GM12878 (cell line): Measurements from ENCODE around the gene RGS6. TPM values are rescaled to one million over a fixed set of nuclear protein-coding genes. Genes with fewer than 3 reads are reported as not detected.

Experiments used
- ATAC-seq: fragments of 200-7000 bp; cut with Tn5 transposase; 3 replicates; pipeline ENCODE4 v1.9.1; 2020; ENCODE audit warnings: mild to moderate bottlenecking, moderate library complexity
- BruUV-seq: library from RNA; stranded (reverse); fragments of 400-500 nt; replicated peaks from 2 replicates; lab custom pipeline; 2021; lab: Mats Ljungman, UMichigan
- CTCF ChIA-PET: fragments of 300-600 bp; sonication (Branson Sonifier 250); formaldehyde crosslinking; extraction: SDS; loops from one replicate; lab custom pipeline; 2021; ENCODE audit warnings: inconsistent platforms; lab: Yijun Ruan, JAX
- POLR2A ChIA-PET: fragments of 350-600 bp; formaldehyde crosslinking; extraction: SDS; loops from one replicate; lab custom pipeline; 2021; ENCODE audit warnings: inconsistent platforms; lab: Charles Lee
- RAD21 ChIA-PET: fragments of 300-600 bp; sonication (Branson Sonifier 250); formaldehyde crosslinking; loops from one replicate; lab custom pipeline; 2023; ENCODE audit warnings: antibody characterized with exemption; ENCODE audit not compliant: unreplicated experiment; lab: Charles Lee
- SMC1A ChIA-PET: fragments of 300-600 bp; sonication (Branson Sonifier 250); formaldehyde crosslinking; loops from one replicate; lab custom pipeline; 2023; ENCODE audit not compliant: unreplicated experiment, uncharacterized antibody; lab: Charles Lee
- DNase-seq: peaks from one replicate; pipeline ENCODE4 v3.0.0-alpha.2; 2011; ENCODE audit warnings: low read depth, low spot score
- FAIRE-seq: peaks from 3 replicates; lab custom pipeline; 2011; peaks lifted over from hg19 to GRCh38; lab: Jason Lieb, UNC
- H2AFZ ChIP-seq: 2 replicates; pipeline ENCODE4 v1.6.0; 2011; ENCODE audit warnings: low read depth, low read length, control low read depth; ENCODE audit not compliant: control insufficient read depth
- H3K27ac ChIP-seq: 2 replicates; pipeline ENCODE4 v1.5.1; 2011; ENCODE audit warnings: control low read depth; ENCODE audit not compliant: control insufficient read depth, insufficient read depth
- H3K27me3 ChIP-seq, 2 experiments: replicated peaks in 1 of 2; 2 replicates each; pipeline versions ENCODE4 v1.6.0 to v1.6.1; 2011; ENCODE audit warnings: low read length in 1 of 2; ENCODE audit not compliant: control insufficient read depth in 2 of 2, insufficient read depth in 2 of 2
- H3K36me3 ChIP-seq, 2 experiments: 2 replicates each; pipeline ENCODE4 v1.5.1; 2011; ENCODE audit warnings: low read length in 1 of 2; ENCODE audit not compliant: control insufficient read depth in 2 of 2, insufficient read depth in 2 of 2
- H3K4me1 ChIP-seq: 2 replicates; pipeline ENCODE4 v1.6.1; 2011; ENCODE audit warnings: mild to moderate bottlenecking, low read length, moderate library complexity, mixed read lengths; ENCODE audit not compliant: control insufficient read depth, insufficient read depth
- H3K4me2 ChIP-seq: 2 replicates; pipeline ENCODE4 v1.6.0; 2011; ENCODE audit warnings: control low read depth; ENCODE audit not compliant: control insufficient read depth, insufficient read depth
- H3K4me3 ChIP-seq: fragments of 200-600 bp; sonication (generic); 2 replicates; pipeline ENCODE4 v1.5.1; 2016
- H3K79me2 ChIP-seq: 2 replicates; pipeline ENCODE4 v1.6.0; 2011; ENCODE audit warnings: low read length; ENCODE audit not compliant: control insufficient read depth, insufficient read depth
- H3K9ac ChIP-seq: 2 replicates; pipeline ENCODE4 v1.8.0; 2011; ENCODE audit warnings: low read length, control low read depth, mixed read lengths; ENCODE audit not compliant: control insufficient read depth, insufficient read depth
- H3K9me3 ChIP-seq: replicated peaks from 3 replicates; pipeline ENCODE4 v1.5.1; 2011; ENCODE audit warnings: mild to moderate bottlenecking, low read length; ENCODE audit not compliant: control insufficient read depth, insufficient read depth
- H4K20me1 ChIP-seq: 2 replicates; pipeline ENCODE4 v1.6.0; 2011; ENCODE audit not compliant: control insufficient read depth, insufficient read depth
- EGR1 ChIP-seq, 2 experiments: IDR thresholded peaks; 1 replicate in 1 of 2; 2 replicates in 1 of 2; pipeline ENCODE4 v1.6.1; 2011 to 2012; ENCODE audit warnings: low read depth in 2 of 2, low read length in 2 of 2, borderline replicate concordance in 1 of 2, mild to moderate bottlenecking in 1 of 2, moderate library complexity in 1 of 2
- FOXM1 ChIP-seq: IDR thresholded peaks from 2 replicates; pipeline ENCODE4 v1.6.1; 2012; ENCODE audit warnings: low read depth, mild to moderate bottlenecking, inconsistent platforms, low read length, moderate library complexity
- IKZF1 ChIP-seq: fragments of 450-650 bp; conservative IDR thresholded peaks from 2 replicates; pipeline ENCODE4 v1.6.1; 2017; ENCODE audit warnings: antibody characterized with exemption, mild to moderate bottlenecking
- JUNB ChIP-seq: IDR thresholded peaks from 2 replicates; pipeline ENCODE4 v1.6.1; 2016; ENCODE audit warnings: antibody characterized with exemption, mild to moderate bottlenecking
- RAD21 ChIP-seq: IDR thresholded peaks from 2 replicates; pipeline ENCODE4 v1.6.1; 2011; ENCODE audit warnings: mild to moderate bottlenecking, low read depth, low read length, moderate library complexity; ENCODE audit not compliant: insufficient read depth
- RBBP5 ChIP-seq: fragments of 200-600 bp; sonication (generic); conservative IDR thresholded peaks from 2 replicates; pipeline ENCODE4 v1.6.1; 2016
- SMARCA5 ChIP-seq: fragments of 450-650 bp; IDR thresholded peaks from 2 replicates; pipeline ENCODE4 v1.6.1; 2017; ENCODE audit warnings: mild to moderate bottlenecking
- SP1 ChIP-seq: IDR thresholded peaks from one replicate; pipeline ENCODE4 v1.6.1; 2011; ENCODE audit warnings: low read depth, low read length
- STAT3 ChIP-seq: IDR thresholded peaks from 2 replicates; pipeline ENCODE4 v1.6.1; 2011; ENCODE audit warnings: low read depth, low read length, improper control_type of control experiment
- ZNF207 ChIP-seq: fragments of 450-650 bp; IDR thresholded peaks from 2 replicates; pipeline ENCODE4 v1.6.1; 2014; ENCODE audit warnings: antibody characterized with exemption, mild to moderate bottlenecking, borderline replicate concordance
- WGBS: methylation state at CpG from one replicate; pipeline ENCODE4 v1.1.6; 2016; ENCODE audit warnings: low lambda C conversion rate; ENCODE audit not compliant: insufficient replicate concordance, insufficient coverage; ENCODE audit errors: missing lambda C conversion rate; 5-methylcytosine and 5-hydroxymethylcytosine counted together
- in situ Hi-C: fragments of 300-500 bp; cut with MboI; formaldehyde crosslinking; loops from 9 replicates; pipeline ENCODE4 v1.14.3; 2018; ENCODE audit warnings: mixed read lengths
- intact Hi-C: fragments of 100-400 bp; cut with micrococcal nuclease; formaldehyde crosslinking; loops from one replicate; pipeline ENCODE4 v1.14.2; 2022; ENCODE audit not compliant: unreplicated experiment
- polyA plus RNA-seq, 11 experiments: library from polyadenylated mRNA; depleted of rRNA in 4 of 11; unstranded in 6 of 11; stranded (reverse) in 5 of 11; fragments of >200 nt; fragmentation: Nextera tagmentation in 4 of 11; fragmentation: Illumina TruSeq in 1 of 11; extraction: Ambion mirVana in 4 of 11; extraction: Trizol in 1 of 11; gene quantifications; 1 replicate in 1 of 11; 2 replicates in 10 of 11; pipeline versions ENCODE4 v1.2.1 to v1.2.3, GENCODE V29; 2011 to 2016; ENCODE audit warnings: inconsistent platforms in 2 of 11, missing spikeins in 2 of 11, low read depth in 1 of 11
- total RNA-seq, 4 experiments: library from RNA; depleted of rRNA in 3 of 4; stranded (reverse); fragments of >200 nt in 3 of 4; fragmentation: Illumina TruSeq in 1 of 4; extraction: Trizol in 1 of 4; gene quantifications; 2 replicates each; pipeline versions ENCODE4 v1.2.1 to v1.2.3, GENCODE V29; 2013 to 2021
- TF ChIP-seq, protein P1 (sequence below): IDR thresholded peaks from 2 replicates; pipeline ENCODE4 v1.6.1; 2011; ENCODE audit warnings: borderline replicate concordance, low read depth, mild to moderate bottlenecking, moderate library complexity, low read length; ENCODE audit not compliant: insufficient read depth, poor library complexity, severe bottlenecking
- TF ChIP-seq, protein P2 (sequence below), 3 experiments: IDR thresholded peaks in 2 of 3; conservative IDR thresholded peaks in 1 of 3; 2 replicates each; pipeline ENCODE4 v1.5.1; 2011; ENCODE audit warnings: low read depth in 3 of 3, low read length in 3 of 3, mild to moderate bottlenecking in 3 of 3, control low read depth in 2 of 3, moderate library complexity in 2 of 3, inconsistent platforms in 1 of 3, mixed read lengths in 1 of 3; ENCODE audit not compliant: control insufficient read depth in 2 of 3, insufficient read depth in 1 of 3; ENCODE audit errors: extremely low read depth in 1 of 3

RGS6 gene
- total and polyA plus RNA-seq, 10 of the 15 experiments (the other 5 are each of a cell fraction or from before 2014, with no cell fraction given) = 3.9 to 18.1 (median 12.4) TPM

DNA sequence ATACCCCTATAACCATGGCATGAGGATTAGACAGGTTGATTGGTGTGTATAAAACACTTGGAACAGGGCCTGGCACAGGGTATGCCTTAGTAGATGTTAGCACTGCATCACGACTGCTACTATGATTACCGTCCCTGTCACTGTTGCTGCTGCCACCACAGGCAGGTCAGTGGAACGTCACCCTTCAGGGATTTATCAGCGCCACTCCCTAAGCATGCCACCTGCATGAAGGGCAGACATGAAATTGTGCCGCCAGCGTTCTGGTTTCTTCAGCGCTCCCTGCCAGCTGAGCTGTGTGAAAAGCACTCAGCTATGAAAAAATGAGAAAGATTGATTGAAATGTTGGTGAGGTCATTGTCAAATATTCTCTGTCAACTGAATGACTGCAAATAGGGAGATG lies 484.7 kb downstream of the RGS6 start:
- H3K9ac ChIP-seq = no peak overlapping the region
- H3K27me3 ChIP-seq = no peaks in the 10 kb centered on the region
- no TSS peak for BruUV-seq
- ATAC-seq (peak; percentile 89), FAIRE-seq (no peak), DNase-seq (peak; percentile 12)
- H3K27ac ChIP-seq = no peak overlapping the region
- intact Hi-C loops (no loop called here), in situ Hi-C loops (no loop called here)
- CTCF ChIA-PET = interaction anchor here (0.6 to 2.3 kb wide), 8 partner anchors 13 to 584 kb away, joined by 3 to 8 read pairs (median 4); no protein-coding TSS in a partner anchor
- no peaks in the 10 kb centered on the region for H3K36me3 ChIP-seq
- H3K9me3 ChIP-seq = no peaks in the 10 kb centered on the region; the same call in 2 of the 3 replicates
- H4K20me1 ChIP-seq = no peaks in the 10 kb centered on the region
- H3K4me3 ChIP-seq = no peak overlapping the region
- no peaks in the 10 kb centered on the region for H3K4me1 ChIP-seq
- RAD21 ChIA-PET = interaction anchor here (1.0 to 1.2 kb wide), 3 partner anchors 393 to 561 kb away, joined by 3 read pairs; no protein-coding TSS in a partner anchor
- 2% methylated on average over 7 of the region's 7 CpGs for WGBS
- POLR2A ChIA-PET = no interaction called here
- H3K79me2 ChIP-seq = no peaks in the 10 kb centered on the region
- H3K4me2 ChIP-seq = no peak overlapping the region
- H2AFZ ChIP-seq = no peak overlapping the region
- SMC1A ChIA-PET = interaction anchor here (1.0 to 2.7 kb wide), 12 partner anchors 9 to 632 kb away, joined by 3 to 8 read pairs (median 4); partner anchors contain the start of gene RGS6
- peak; percentile 29; the same call in 1 of the 2 replicates for TF ChIP-seq RAD21
- TF ChIP-seq JUNB = no peak
- TF ChIP-seq EGR1 (IDR thresholded peaks at IDR 0.05; ENCODE audit: borderline replicate concordance in 1 of 2, low read depth in 2 of 2, low read length in 2 of 2) = no peak
- TF ChIP-seq SMARCA5 = no peak
- TF ChIP-seq IKZF1 = no peak
- no peak for TF ChIP-seq SP1
- TF ChIP-seq, protein P1, sequence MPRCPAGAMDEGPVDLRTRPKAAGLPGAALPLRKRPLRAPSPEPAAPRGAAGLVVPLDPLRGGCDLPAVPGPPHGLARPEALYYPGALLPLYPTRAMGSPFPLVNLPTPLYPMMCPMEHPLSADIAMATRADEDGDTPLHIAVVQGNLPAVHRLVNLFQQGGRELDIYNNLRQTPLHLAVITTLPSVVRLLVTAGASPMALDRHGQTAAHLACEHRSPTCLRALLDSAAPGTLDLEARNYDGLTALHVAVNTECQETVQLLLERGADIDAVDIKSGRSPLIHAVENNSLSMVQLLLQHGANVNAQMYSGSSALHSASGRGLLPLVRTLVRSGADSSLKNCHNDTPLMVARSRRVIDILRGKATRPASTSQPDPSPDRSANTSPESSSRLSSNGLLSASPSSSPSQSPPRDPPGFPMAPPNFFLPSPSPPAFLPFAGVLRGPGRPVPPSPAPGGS = no peak
- no peak for TF ChIP-seq ZNF207
- TF ChIP-seq FOXM1 = no peak
- TF ChIP-seq STAT3 = no peak
- TF ChIP-seq, protein P2, sequence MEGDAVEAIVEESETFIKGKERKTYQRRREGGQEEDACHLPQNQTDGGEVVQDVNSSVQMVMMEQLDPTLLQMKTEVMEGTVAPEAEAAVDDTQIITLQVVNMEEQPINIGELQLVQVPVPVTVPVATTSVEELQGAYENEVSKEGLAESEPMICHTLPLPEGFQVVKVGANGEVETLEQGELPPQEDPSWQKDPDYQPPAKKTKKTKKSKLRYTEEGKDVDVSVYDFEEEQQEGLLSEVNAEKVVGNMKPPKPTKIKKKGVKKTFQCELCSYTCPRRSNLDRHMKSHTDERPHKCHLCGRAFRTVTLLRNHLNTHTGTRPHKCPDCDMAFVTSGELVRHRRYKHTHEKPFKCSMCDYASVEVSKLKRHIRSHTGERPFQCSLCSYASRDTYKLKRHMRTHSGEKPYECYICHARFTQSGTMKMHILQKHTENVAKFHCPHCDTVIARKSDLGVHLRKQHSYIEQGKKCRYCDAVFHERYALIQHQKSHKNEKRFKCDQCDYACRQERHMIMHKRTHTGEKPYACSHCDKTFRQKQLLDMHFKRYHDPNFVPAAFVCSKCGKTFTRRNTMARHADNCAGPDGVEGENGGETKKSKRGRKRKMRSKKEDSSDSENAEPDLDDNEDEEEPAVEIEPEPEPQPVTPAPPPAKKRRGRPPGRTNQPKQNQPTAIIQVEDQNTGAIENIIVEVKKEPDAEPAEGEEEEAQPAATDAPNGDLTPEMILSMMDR (IDR thresholded peaks at IDR 0.05 in 2 of 3, conservative IDR thresholded peaks at IDR 0.05 in 1 of 3; ENCODE audit: control insufficient read depth in 2 of 3, extremely low read depth in 1 of 3, insufficient read depth in 1 of 3, low read depth in 3 of 3, low read length in 3 of 3) = peak; percentile 20 to 39 (median 38); a peak in 5 of 6 replicates
- TF ChIP-seq RBBP5 = no peak
